NCI-H226 (cell line): ENCODE data around the gene PTEN.
"Not testable (repeated sequence)": the region's sequence is repeated elsewhere in the genome, so short reads cannot be mapped to it uniquely, and the experiment has no call there.

Experiments
- DNase-seq: peaks from one replicate; pipeline ENCODE4 v3.0.0-alpha.2; 2015

PTEN gene

DNA sequence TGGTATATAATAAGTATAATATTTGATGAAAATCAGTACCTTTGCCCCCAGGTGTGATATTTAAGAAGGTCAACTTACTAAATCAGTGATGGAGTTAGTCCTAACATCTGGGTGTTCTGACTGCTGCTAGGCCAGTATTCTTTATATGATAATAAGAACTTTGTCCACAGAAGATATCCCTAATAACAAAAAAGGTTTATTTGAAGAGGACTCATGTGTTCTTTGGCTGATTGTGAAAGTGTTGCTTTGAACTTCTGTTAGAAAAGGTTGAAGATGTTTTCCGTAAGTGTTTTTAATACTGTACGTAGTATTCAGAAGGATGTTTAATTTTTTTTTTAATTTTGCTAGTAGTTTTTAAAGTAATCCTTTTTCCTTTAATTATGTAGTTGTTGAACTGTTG lies 10.2 kb downstream of the PTEN start:
- no peak for DNase-seq

- no peak for DNase-seq
Observed at GRCh38 chr10:87875929-87876571, 12.6 kb downstream of the PTEN start.

- DNase-seq: no peak
Observed at GRCh38 chr10:87878664-87879459, 15.4 kb downstream of the PTEN start.

- DNase-seq: no peak
Observed at GRCh38 chr10:87880336-87880735, 16.9 kb downstream of the PTEN start.

GRCh38 chr10:87881373-87882059 lies 18.1 kb downstream of the PTEN start:
- not testable (repeated sequence) for DNase-seq

GRCh38 chr10:87882555-87883294 lies 19.3 kb downstream of the PTEN start:
- DNase-seq: no peak

DNA sequence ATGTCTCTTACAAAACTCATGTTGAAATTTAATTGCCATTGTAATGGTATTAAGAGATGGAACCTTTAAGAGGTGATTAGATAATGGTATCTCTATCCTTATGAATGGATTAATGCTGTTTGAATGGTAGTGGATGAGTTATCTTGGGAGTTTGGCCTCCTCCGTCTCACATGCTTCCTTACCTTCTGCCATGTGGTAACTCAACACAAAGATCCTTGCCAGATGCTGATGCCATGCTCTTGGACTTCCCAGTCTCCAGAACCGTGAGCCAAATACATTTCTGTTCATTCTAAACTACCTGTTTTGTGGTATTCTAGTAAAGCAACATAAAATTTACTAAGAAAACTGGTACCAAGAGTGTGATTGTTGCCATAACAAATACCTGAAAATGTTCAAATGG lies 23.2 kb downstream of the PTEN start:
- no peak for DNase-seq

- DNase-seq: no peak
Observed at GRCh38 chr10:87887146-87887545, 23.7 kb downstream of the PTEN start.

- DNase-seq: no peak
Observed at GRCh38 chr10:87887548-87888289, 24.3 kb downstream of the PTEN start.

- DNase-seq: no peak
Observed at GRCh38 chr10:87895430-87895829, 32.0 kb downstream of the PTEN start.

- no peak for DNase-seq
Observed at GRCh38 chr10:87896216-87896615, 32.8 kb downstream of the PTEN start.

- not testable (repeated sequence) for DNase-seq
Observed at GRCh38 chr10:87897957-87898356, 34.5 kb downstream of the PTEN start.

DNA sequence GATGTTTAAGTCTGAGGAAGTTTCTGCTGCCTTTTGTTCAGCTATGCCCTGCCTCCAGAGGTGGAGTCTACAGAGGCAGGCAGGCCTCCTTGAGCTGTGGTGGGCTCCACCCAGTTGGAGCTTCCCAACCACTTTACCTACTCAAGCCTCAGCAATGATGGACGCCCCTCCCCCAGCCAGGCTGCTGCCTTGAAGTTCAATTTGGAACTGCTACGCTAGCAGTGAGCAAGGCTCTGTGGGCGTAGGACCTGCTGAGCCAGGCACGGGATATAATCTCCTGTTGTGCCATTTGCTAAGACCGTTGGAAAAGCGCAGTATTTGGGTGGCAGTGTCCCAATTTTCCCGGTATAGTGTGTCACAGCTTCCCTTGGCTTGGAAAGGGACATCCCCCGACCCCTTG lies 40.0 kb downstream of the PTEN start:
- not testable (repeated sequence) for DNase-seq

- no peak for DNase-seq
Observed at GRCh38 chr10:87913156-87913921, 49.9 kb downstream of the PTEN start.

- DNase-seq: no peak
Observed at GRCh38 chr10:87915406-87915805, 52.0 kb downstream of the PTEN start.

GRCh38 chr10:87915989-87916388 lies 52.6 kb downstream of the PTEN start:
- peak; percentile 54 for DNase-seq

DNA sequence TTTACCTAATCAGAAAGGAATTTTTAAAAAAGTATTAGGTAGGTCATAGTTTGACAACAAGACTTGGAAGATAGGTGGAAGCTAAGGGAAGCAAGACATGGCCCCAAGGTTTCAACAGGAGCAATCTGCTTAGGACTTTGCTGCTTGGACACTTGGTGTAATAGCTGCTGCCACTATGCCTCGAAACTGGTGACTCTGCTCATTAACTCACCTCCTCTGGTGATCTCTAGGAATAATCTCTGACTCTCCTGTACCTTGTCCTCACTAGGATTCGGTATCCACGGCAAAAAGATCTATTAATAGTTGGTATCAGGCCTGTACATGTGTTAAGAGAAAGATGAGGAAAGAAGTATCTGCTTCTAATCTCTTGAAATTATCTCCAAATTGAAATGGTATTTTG lies 53.1 kb downstream of the PTEN start:
- DNase-seq: no peak

GRCh38 chr10:87918254-87918859 lies 54.9 kb downstream of the PTEN start:
- DNase-seq: no peak

GRCh38 chr10:87920538-87920937 lies 57.1 kb downstream of the PTEN start:
- DNase-seq: no peak

DNA sequence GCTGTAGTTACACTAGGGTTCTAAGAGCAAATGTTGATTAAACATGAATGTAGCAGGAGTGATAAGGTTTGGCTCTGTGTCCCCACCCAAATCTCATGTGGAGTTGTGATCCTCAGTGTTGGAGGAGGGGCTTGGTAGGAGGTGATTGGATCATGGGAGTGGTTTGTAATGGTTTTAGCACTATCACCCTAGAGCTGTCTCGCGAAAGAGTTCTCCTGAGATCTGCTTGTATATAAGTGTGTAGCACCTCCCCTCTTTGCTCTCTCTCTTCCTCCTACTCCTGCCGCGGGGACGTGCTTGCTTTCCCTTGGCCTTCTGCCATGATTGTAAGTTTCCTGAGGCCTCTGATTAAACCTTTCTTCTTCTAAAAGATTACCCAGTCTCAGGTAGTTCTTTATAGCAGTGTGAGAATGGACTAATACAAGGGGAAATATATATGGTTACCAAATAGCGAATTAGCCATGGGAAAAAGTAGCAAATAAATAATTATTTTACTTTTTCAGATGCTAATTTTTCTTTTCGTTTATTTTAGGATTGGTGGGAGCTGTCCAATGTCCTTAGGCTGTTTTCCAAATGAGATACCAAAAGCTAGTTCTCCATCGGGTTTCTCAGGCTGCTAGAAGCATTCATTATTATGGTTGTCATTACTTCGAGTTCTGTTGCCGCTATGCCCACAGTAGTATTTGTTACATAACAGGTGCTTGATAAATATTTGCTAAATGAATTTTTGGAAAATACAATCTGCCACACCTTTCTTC lies 58.7 kb downstream of the PTEN start:
- no peak for DNase-seq
